Measurements from ENCODE around the gene CDH7.

- TF ChIP-seq CTCF (IDR thresholded peaks at IDR 0.05): no peak
- TF ChIP-seq POLR2AphosphoS5 (IDR thresholded peaks at IDR 0.05; ENCODE audit: low read depth, low read length): no peak
- peak; percentile 72 for TF ChIP-seq TCF7L2 (IDR thresholded peaks at IDR 0.05; ENCODE audit: low read depth, low read length)
- TF ChIP-seq SIN3A (IDR thresholded peaks at IDR 0.05; ENCODE audit: borderline replicate concordance, insufficient read depth, low read depth, low read length): no peak
These were observed 108.3 kb downstream of the CDH7 start for GRCh38 chr18:65859075-65859474.
